Activated CD4-positive, alpha-beta T cell treated with anti-CD3 and anti-CD28 coated beads, Interleukin-2, amount 10 ng/mL, durations not matched to agents 7 days and 5 days (primary cell): ENCODE measurements around the gene RHOT1. TPM values are rescaled to one million over a fixed set of nuclear protein-coding genes. Genes with fewer than 3 reads are reported as not detected.
"Not testable (repeated sequence)": the region's sequence is repeated elsewhere in the genome, so short reads cannot be mapped to it uniquely, and the experiment has no call there.

Experiments
- CTCF ChIA-PET: fragments of 350-600 bp; sonication (Branson Sonifier 250); formaldehyde crosslinking; loops from one replicate; lab custom pipeline; 2021; ENCODE audit warnings: antibody characterized with exemption; lab: Charles Lee
- POLR2A ChIA-PET: fragments of 350-600 bp; sonication (Branson Sonifier 250); formaldehyde crosslinking; loops from one replicate; lab custom pipeline; 2021; ENCODE audit warnings: antibody characterized with exemption; lab: Charles Lee
- DNase-seq: peaks from one replicate; pipeline ENCODE4 v3.0.0-alpha.2; 2020
- H3K27ac Mint-ChIP-seq: one replicate; pipeline ENCODE4 v1.8.0; 2021; ENCODE audit warnings: mild to moderate bottlenecking, moderate library complexity, mixed read lengths
- H3K27me3 Mint-ChIP-seq: one replicate; pipeline ENCODE4 v1.8.0; 2021; ENCODE audit warnings: mixed read lengths
- H3K36me3 Mint-ChIP-seq: one replicate; pipeline ENCODE4 v1.8.0; 2021; ENCODE audit warnings: low read depth, mixed read lengths
- H3K4me1 Mint-ChIP-seq: one replicate; pipeline ENCODE4 v1.8.0; 2021; ENCODE audit warnings: mixed read lengths
- H3K4me3 Mint-ChIP-seq: one replicate; pipeline ENCODE4 v1.8.0; 2021; ENCODE audit warnings: mild to moderate bottlenecking, moderate library complexity, mixed read lengths
- H3K9me3 Mint-ChIP-seq: one replicate; pipeline ENCODE4 v1.8.0; 2021; ENCODE audit warnings: mixed read lengths
- total RNA-seq, 2 experiments: library from RNA; stranded (reverse); gene quantifications; one replicate each; pipeline ENCODE4 v1.2.3, GENCODE V29; 2021

The RHOT1 gene
- total RNA-seq, 2 experiments from 2014 or later: 26.4 to 33.6 TPM

DNA sequence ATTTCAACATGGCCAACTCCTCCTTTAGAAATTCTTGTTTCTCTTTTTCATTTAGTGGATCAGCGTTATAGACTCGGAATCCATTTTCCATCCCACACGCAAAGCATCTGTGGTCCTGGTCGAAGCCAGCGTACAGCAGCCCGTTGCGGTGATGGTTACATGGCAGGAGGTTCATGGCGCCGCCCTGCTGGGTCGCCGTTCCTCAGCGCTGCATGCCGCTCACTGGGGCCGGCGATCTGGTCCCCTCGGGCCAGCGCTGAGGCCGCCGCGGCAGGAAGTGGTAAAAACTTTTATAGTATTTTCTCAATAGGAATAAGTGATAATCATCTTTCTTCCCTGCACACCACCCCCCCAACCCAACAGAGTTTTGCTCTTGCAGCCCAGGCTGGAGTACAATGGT lies 29.9 kb upstream of the RHOT1 start:
- Mint-ChIP-seq H3K4me3 (no peak overlapping the region), H3K27ac (no peak overlapping the region), H3K36me3 (no peaks in the 10 kb centered on the region), H3K9me3 (no peaks in the 10 kb centered on the region), H3K4me1 (peaks cover 20% of the 10 kb centered on the region), H3K27me3 (peaks cover 5% of the 10 kb centered on the region)
- ChIA-PET POLR2A (no interaction called here), CTCF (interaction anchor here (0.6 to 1.5 kb wide), 2 partner anchors 16 to 232 kb away, joined by 3 to 4 read pairs; no protein-coding TSS in a partner anchor)
- no peak for DNase-seq

DNA sequence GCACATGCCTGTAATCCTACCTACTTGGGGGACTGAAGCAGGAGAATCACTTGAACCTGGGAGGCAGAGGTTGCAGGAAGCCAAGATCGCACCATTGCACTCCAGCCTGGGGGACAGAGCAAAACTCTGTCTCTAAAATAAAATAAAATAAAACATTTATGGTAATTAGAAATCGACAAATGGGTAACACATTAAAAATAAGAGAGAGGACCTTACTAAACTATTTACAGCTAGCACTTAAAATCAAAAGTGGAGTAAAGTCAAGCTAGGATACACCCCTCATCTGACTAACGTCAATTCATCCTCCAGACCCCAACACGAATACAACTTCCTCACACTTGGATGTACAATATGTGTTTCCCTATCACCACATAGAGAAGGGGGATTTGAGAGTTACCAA lies 27.8 kb upstream of the RHOT1 start:
- Mint-ChIP-seq H3K27me3 (peaks cover 9% of the 10 kb centered on the region), H3K4me1 (peaks cover 13% of the 10 kb centered on the region), H3K4me3 (no peak overlapping the region), H3K27ac (no peak overlapping the region), H3K36me3 (no peaks in the 10 kb centered on the region), H3K9me3 (no peaks in the 10 kb centered on the region)
- CTCF ChIA-PET: no interaction called here
- DNase-seq: no peak
- POLR2A ChIA-PET: no interaction called here

DNA sequence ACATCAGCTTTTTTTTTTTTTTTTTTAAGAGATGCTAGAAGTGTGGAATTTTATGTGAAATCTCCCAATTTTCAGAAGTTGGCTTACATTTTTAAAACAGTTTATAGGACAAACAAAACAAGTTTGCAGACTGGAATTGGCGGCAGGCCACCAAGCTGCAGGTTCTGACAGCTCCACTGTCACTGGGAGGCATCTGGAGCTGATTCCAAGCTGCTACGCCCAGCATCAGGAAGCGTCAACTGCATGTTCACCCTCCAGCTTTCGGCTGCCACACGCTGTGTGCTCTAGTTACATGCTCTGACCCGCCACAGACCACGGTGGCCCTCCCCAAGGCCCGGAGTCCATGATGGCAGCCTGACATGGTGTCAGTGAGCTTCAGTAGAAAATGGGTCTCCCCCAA lies 26.8 kb upstream of the RHOT1 start:
- Mint-ChIP-seq H3K4me1 (peaks cover 13% of the 10 kb centered on the region), H3K27me3 (peaks cover 13% of the 10 kb centered on the region)
- H3K36me3 Mint-ChIP-seq, H3K4me3 Mint-ChIP-seq, H3K27ac Mint-ChIP-seq, POLR2A ChIA-PET, DNase-seq, H3K9me3 Mint-ChIP-seq: not testable (repeated sequence)
- CTCF ChIA-PET: interaction anchor here (0.7 kb wide), 1 partner anchor 27 kb away, joined by 3 read pairs; the partner anchor contains the start of gene RHOT1

DNA sequence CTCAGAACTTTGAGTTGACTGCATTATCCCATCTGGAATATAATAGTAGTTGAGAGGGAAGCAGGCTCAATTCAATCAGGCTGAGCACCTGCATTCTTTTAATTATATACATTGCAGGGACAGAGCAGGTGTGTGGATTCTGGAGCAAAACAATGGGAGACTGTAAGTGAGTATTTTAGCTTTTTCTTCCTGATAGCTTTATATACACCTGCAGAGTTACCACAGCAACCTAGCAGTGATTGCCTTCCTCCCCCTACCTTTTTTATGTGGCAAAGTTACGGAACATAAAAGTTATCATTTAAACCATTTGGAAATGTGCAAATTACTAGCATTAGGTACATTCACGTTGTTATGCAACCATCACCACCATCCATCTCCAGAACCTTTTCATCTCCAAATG lies 25.4 kb upstream of the RHOT1 start:
- Mint-ChIP-seq H3K4me3 (no peak overlapping the region), H3K36me3 (no peaks in the 10 kb centered on the region), H3K27ac (no peak overlapping the region), H3K9me3 (no peaks in the 10 kb centered on the region), H3K27me3 (peaks cover 18% of the 10 kb centered on the region), H3K4me1 (peaks cover 13% of the 10 kb centered on the region)
- CTCF ChIA-PET: no interaction called here
- POLR2A ChIA-PET: no interaction called here
- DNase-seq: no peak

DNA sequence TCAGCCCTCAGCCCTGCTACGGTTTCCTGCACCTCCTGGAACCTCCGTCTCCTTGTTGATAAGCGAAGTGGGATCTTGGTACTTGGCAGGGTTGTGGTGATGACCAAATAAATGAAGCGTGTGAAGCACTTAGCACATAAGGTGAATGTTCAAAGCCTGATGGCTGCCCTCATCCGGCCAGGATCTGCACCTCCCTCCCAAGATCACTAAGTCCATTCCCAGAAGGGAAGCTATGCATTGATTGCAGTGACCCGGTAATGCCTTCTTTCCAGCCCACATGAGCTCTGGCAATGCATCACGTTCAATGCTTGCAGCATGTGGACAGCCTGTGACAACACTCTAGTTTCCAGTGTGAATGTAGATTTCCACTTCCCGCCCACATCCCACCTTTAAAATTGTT lies 24.9 kb upstream of the RHOT1 start:
- peaks cover 18% of the 10 kb centered on the region for H3K27me3 Mint-ChIP-seq
- H3K4me1 Mint-ChIP-seq: peaks cover 13% of the 10 kb centered on the region
- ChIA-PET CTCF (no interaction called here), POLR2A (no interaction called here)
- H3K9me3 Mint-ChIP-seq: no peaks in the 10 kb centered on the region
- no peak for DNase-seq
- H3K27ac Mint-ChIP-seq: no peak overlapping the region
- H3K4me3 Mint-ChIP-seq: no peak overlapping the region
- H3K36me3 Mint-ChIP-seq: no peaks in the 10 kb centered on the region

DNA sequence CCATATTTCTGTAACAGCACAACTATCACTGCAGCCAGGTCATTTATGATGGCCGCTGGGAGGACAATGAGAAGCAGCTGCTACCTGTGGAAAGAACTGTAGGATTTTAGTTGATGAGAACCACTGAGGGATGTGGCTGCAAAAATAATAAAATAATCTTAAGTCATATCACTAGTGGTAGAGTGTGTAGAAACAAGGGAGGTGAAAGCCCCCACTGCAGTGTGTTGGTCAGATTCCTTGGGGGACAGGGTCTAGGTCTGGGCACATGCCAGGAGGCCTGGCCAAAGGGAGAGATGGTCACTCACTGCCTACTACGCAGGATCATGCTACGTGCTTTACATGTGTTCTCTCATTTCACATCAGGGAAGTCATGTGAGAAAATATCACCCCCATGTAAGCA lies 24.2 kb upstream of the RHOT1 start:
- H3K27ac Mint-ChIP-seq, CTCF ChIA-PET, DNase-seq, H3K4me3 Mint-ChIP-seq, POLR2A ChIA-PET, H3K9me3 Mint-ChIP-seq, H3K36me3 Mint-ChIP-seq: not testable (repeated sequence)
- peaks cover 18% of the 10 kb centered on the region for H3K27me3 Mint-ChIP-seq
- H3K4me1 Mint-ChIP-seq: peaks cover 13% of the 10 kb centered on the region

DNA sequence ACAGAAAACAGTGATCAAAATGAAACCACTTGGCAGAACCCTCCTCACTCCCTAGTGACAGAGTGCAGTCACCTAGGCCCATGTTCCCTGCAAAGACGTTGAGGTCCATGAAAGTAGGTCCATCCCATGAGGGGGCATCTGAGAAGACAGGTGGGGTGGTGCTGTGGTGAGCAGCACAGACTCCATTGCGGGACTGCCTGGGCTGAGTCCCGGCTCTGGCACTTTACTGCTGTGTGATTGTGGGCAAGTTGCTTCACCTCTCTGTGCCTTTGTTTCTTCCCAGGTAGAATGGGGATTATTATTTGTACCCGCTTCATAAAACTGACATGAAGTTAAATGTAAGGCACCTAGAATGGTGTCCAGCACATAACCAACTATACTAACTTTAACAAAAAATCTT lies 23.5 kb upstream of the RHOT1 start:
- Mint-ChIP-seq H3K4me3 (no peak overlapping the region), H3K27me3 (peaks cover 20% of the 10 kb centered on the region), H3K9me3 (no peaks in the 10 kb centered on the region), H3K36me3 (no peaks in the 10 kb centered on the region), H3K4me1 (peaks cover 9% of the 10 kb centered on the region), H3K27ac (no peak overlapping the region)
- ChIA-PET CTCF (interaction anchor here (0.6 kb wide), 1 partner anchor 583 kb away, joined by 3 read pairs; no protein-coding TSS in a partner anchor), POLR2A (no interaction called here)
- no peak for DNase-seq

DNA sequence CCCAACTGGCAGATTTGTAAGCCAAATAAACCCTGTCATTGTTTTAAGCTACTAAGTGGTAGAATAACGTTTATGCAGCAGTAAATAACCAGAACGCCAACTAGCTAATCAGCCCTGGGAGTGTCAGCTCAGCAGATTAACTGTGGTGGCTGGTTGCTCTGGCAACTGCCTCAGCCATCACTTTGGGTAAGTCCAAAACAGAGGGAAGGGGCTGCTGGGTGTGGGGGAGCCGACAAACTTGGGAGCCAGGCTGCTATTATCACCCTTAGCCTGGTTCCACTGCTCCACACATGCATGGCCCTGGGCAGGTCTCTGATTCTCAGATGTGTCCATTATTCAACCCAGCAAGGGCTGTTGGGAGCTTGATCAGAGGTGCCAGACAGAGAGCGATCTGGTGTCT lies 22.2 kb upstream of the RHOT1 start:
- POLR2A ChIA-PET: no interaction called here
- peaks cover 20% of the 10 kb centered on the region for H3K27me3 Mint-ChIP-seq
- H3K4me1 Mint-ChIP-seq: peaks cover 7% of the 10 kb centered on the region
- no peak overlapping the region for H3K27ac Mint-ChIP-seq
- H3K4me3 Mint-ChIP-seq: no peak overlapping the region
- H3K36me3 Mint-ChIP-seq: no peaks in the 10 kb centered on the region
- no peak for DNase-seq
- CTCF ChIA-PET: interaction anchor here (1.0 kb wide), 1 partner anchor 19 kb away, joined by 4 read pairs; no protein-coding TSS in a partner anchor
- H3K9me3 Mint-ChIP-seq: no peaks in the 10 kb centered on the region

DNA sequence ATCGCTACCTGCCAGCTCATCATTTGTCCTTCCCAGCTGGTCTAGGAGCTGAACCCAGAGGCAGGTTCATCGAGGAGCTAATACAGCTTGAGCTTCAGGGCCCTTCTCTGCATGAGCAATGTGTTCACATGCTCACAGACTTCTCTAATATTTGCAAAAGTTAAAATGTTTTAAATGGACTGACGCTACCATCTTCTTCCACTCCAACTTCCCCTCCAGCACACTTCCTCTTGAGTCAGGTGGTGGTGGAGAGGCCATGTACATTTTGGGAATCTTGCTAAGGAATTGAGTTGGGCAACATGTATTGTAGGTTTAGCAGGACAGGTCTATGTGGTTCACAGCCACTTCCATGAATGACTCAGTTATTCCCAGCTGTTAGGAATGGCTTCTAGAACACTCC lies 21.6 kb upstream of the RHOT1 start:
- no peaks in the 10 kb centered on the region for H3K9me3 Mint-ChIP-seq
- POLR2A ChIA-PET: no interaction called here
- CTCF ChIA-PET: interaction anchor here (1.0 kb wide), 1 partner anchor 19 kb away, joined by 4 read pairs; no protein-coding TSS in a partner anchor
- peaks cover 13% of the 10 kb centered on the region for H3K4me1 Mint-ChIP-seq
- H3K4me3 Mint-ChIP-seq: no peak overlapping the region
- no peaks in the 10 kb centered on the region for H3K36me3 Mint-ChIP-seq
- H3K27ac Mint-ChIP-seq: no peak overlapping the region
- no peak for DNase-seq
- peaks cover 20% of the 10 kb centered on the region for H3K27me3 Mint-ChIP-seq

DNA sequence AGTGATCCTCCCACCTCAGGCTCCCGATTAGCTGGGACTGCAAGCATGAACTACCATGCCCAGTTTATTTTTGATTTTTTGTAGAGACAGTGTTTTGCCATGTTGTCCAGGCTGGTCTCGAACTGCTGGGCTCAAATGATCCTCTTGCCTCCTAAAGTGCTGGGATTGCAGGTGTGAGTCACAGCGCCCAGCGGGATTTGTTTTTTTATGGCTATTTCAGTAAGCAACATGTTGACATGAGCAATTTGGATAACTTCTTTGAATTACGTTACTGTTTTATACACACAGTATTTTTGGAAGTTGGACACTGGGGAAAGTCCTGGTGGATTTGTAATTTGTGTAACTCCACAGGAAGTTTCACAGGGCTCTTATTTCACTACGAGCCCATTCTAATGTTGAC lies 18.5 kb upstream of the RHOT1 start:
- POLR2A ChIA-PET: no interaction called here
- peaks cover 21% of the 10 kb centered on the region for H3K4me1 Mint-ChIP-seq
- H3K27ac Mint-ChIP-seq: no peak overlapping the region
- H3K9me3 Mint-ChIP-seq: no peaks in the 10 kb centered on the region
- peaks cover 12% of the 10 kb centered on the region for H3K27me3 Mint-ChIP-seq
- peaks cover 8% of the 10 kb centered on the region for H3K36me3 Mint-ChIP-seq
- H3K4me3 Mint-ChIP-seq: no peak overlapping the region
- CTCF ChIA-PET: interaction anchor here (1.1 kb wide), 1 partner anchor 18 kb away, joined by 3 read pairs; the partner anchor contains the start of gene RHOT1
- no peak for DNase-seq

DNA sequence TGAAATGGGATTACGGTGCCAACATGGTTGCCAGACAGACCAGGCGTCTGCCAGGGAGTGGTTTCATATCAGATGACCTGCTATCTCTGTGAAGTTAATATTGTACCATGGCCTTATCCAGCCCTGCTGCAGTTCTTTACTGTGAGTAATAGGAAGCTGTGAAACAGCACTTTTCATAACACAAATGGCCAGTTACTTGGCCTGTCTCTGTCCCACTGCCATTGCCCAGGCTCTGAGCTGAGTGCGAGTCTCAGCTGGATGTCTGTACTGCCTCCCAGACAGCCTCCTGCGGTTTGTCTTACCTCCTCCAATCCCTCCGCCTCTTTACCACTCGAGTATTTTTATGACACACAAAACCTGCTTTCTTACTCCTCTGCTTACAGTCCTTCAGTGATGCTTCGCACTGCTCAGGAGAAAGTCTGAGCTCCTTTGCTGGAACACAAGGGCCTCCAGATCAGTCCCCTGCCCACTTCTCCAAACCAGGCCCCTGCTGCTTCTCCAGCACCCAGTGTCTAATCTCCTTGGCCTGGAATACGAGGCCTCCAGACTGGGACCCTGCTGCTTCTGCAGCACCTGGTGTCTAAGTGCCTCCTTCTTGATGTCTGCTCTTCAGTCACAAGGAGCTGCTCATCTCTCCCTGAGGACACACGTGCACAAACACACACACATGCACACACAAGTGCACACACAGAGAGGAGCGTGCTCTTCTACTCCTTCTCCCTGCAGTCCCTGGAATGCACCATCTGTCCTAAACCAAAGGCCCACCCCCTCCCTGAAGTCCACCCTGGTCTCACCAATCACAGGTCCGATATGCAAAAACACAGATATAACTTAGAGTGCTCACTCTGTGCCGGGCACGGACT lies 17.1 kb upstream of the RHOT1 start:
- POLR2A ChIA-PET: no interaction called here
- no peak overlapping the region for H3K4me3 Mint-ChIP-seq
- no peak for DNase-seq
- H3K27me3 Mint-ChIP-seq: peaks cover 10% of the 10 kb centered on the region
- peaks cover 32% of the 10 kb centered on the region for H3K4me1 Mint-ChIP-seq
- peak overlapping the region; percentile 96 for H3K27ac Mint-ChIP-seq
- H3K9me3 Mint-ChIP-seq: no peaks in the 10 kb centered on the region
- CTCF ChIA-PET: interaction anchor here (0.9 to 2.5 kb wide), 5 partner anchors 12 to 17 kb away, joined by 3 to 12 read pairs (median 9); partner anchors contain the start of gene RHOT1
- peaks cover 19% of the 10 kb centered on the region for H3K36me3 Mint-ChIP-seq

DNA sequence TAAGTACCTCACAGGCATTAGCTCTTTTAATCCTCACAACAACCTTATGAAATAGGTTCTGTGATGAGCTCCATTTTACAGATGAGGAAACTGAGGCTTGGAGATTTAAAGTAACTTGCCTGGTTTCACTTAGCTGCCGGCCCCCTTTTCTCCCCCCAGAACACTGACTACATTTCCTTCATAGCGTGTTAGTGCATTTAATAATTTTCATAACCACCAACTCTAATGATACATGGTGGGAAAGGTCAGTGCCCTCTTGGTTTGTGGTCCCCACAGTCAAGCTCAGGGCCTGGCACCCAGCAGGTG lies 16.5 kb upstream of the RHOT1 start:
- Mint-ChIP-seq H3K36me3 (peaks cover 25% of the 10 kb centered on the region), H3K27ac (peak overlapping the region; percentile 96), H3K9me3 (no peaks in the 10 kb centered on the region), H3K4me1 (peaks cover 38% of the 10 kb centered on the region), H3K4me3 (no peak overlapping the region), H3K27me3 (peaks cover 5% of the 10 kb centered on the region)
- POLR2A ChIA-PET: no interaction called here
- DNase-seq: no peak
- CTCF ChIA-PET: interaction anchor here (0.9 to 2.5 kb wide), 5 partner anchors 11 to 17 kb away, joined by 3 to 12 read pairs (median 9); partner anchors contain the start of gene RHOT1

DNA sequence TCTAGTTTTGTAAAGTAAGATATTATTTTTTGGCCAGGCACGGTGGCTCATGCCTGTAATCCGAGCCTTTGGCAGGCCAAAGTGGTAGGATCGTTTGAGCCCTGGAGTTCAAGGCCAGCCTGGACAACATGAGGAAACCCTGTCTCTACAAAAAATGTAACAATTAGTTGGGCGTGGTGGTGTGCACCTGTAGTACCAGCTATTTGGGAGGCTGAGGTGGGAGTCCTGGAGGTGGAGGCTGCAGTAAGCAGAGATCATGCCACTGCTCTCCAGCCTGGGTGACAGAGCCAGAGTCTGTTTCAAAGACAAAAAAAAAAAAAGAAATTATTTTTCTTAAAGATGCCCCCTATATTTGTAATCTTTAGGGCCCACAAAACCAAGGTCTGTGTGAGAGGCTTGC lies 16.0 kb upstream of the RHOT1 start:
- H3K4me3 Mint-ChIP-seq: no peak overlapping the region
- ChIA-PET CTCF (interaction anchor here (0.6 to 2.5 kb wide), 6 partner anchors 11 to 1120 kb away, joined by 3 to 12 read pairs (median 4); partner anchors contain the start of gene RHOT1), POLR2A (no interaction called here)
- H3K36me3 Mint-ChIP-seq: peaks cover 27% of the 10 kb centered on the region
- peaks cover 2% of the 10 kb centered on the region for H3K27me3 Mint-ChIP-seq
- peaks cover 39% of the 10 kb centered on the region for H3K4me1 Mint-ChIP-seq
- no peaks in the 10 kb centered on the region for H3K9me3 Mint-ChIP-seq
- DNase-seq: no peak
- H3K27ac Mint-ChIP-seq: peak overlapping the region; percentile 96
